Activated T-cell treated with anti-CD3 and anti-CD28 coated beads, Interleukin-2, amount 50 U/mL, for 72 hours (primary cell): ENCODE data around the gene KCNK15. TPM values are rescaled to one million over a fixed set of nuclear protein-coding genes. Genes with fewer than 3 reads are reported as not detected.
A peak's percentile ranks its signal among the peaks of the same experiment; 100 is the strongest.
"Not testable (repeated sequence)": the region's sequence is repeated elsewhere in the genome, so short reads cannot be mapped to it uniquely, and the experiment has no call there.

Experiments used
- ATAC-seq, 2 donors: fragments of 150-1000 bp; cut with Tn5 transposase; replicated peaks in 1 of 2; 2 replicates each; pipeline ENCODE4 v1.10.0; 2021; ENCODE audit warnings: moderate library complexity in 2 of 2, mild to moderate bottlenecking in 1 of 2
- DNase-seq, 2 donors: peaks; one replicate each; pipeline ENCODE4 v3.0.0; 2021 to 2022; ENCODE audit warnings: mixed read lengths in 1 of 2
- H3K27ac Mint-ChIP-seq: one replicate; pipeline ENCODE4 v1.8.0; 2022; ENCODE audit warnings: mild to moderate bottlenecking, moderate library complexity, mixed read lengths
- H3K27me3 Mint-ChIP-seq: one replicate; pipeline ENCODE4 v1.8.0; 2022; ENCODE audit warnings: low read depth, mixed read lengths
- H3K36me3 Mint-ChIP-seq, 2 donors: one replicate each; pipeline ENCODE4 v1.8.0; 2022; ENCODE audit warnings: mixed read lengths in 2 of 2, mild to moderate bottlenecking in 1 of 2; ENCODE audit not compliant: insufficient read depth in 2 of 2
- H3K4me1 Mint-ChIP-seq: one replicate; pipeline ENCODE4 v1.8.0; 2022; ENCODE audit warnings: low read depth, mixed read lengths
- H3K4me3 Mint-ChIP-seq, 2 donors: one replicate each; pipeline ENCODE4 v1.8.0; 2022; ENCODE audit warnings: mild to moderate bottlenecking in 2 of 2, mixed read lengths in 2 of 2, moderate library complexity in 2 of 2
- H3K9me3 Mint-ChIP-seq, 2 donors: one replicate each; pipeline ENCODE4 v1.8.0; 2022; ENCODE audit warnings: mixed read lengths in 2 of 2
- total RNA-seq, 2 donors: library from RNA; stranded (reverse); gene quantifications; one replicate each; pipeline ENCODE4 v1.2.3, GENCODE V29; 2022

The KCNK15 gene
- total RNA-seq, result under 1 TPM; 0.48 to 0.63 TPM

GRCh38 chr20:44745598-44746366 lies at the start of gene KCNK15:
Gene KCNK15, plus strand, starts transcription at chr20:44745865. Its CDS starts 46 bp downstream, at chr20:44745911.
- DNase-seq, result peak; percentile 49 to 62
- Mint-ChIP-seq H3K4me3 (peak within 1 kb of the TSS; percentile 69 to 72), H3K36me3 (peaks cover 0 to 1% of the 10 kb centered on the region in 2 donors), H3K4me1 (peaks cover 15% of the 10 kb centered on the region), H3K27me3 (peaks cover 53% of the 10 kb centered on the region), H3K27ac (no peak within 1 kb of the TSS), H3K9me3 (no peaks in the 10 kb centered on the region)
- peak; percentile 74 to 78 for ATAC-seq

GRCh38 chr20:44696315-44696714 lies 49.4 kb upstream of the KCNK15 start:
- ATAC-seq (no peak), DNase-seq (no peak)
- no peaks in the 10 kb centered on the region for H3K9me3 Mint-ChIP-seq
- no peak overlapping the region for H3K27ac Mint-ChIP-seq
- no peaks in the 10 kb centered on the region for H3K27me3 Mint-ChIP-seq
- H3K36me3 Mint-ChIP-seq, result no peaks in the 10 kb centered on the region
- no peak overlapping the region for H3K4me3 Mint-ChIP-seq
- peaks cover 5% of the 10 kb centered on the region for H3K4me1 Mint-ChIP-seq

GRCh38 chr20:44697041-44697440 lies 48.6 kb upstream of the KCNK15 start:
- H3K4me3 Mint-ChIP-seq, H3K4me1 Mint-ChIP-seq, ATAC-seq, H3K36me3 Mint-ChIP-seq, H3K9me3 Mint-ChIP-seq, H3K27me3 Mint-ChIP-seq, DNase-seq, H3K27ac Mint-ChIP-seq: not testable (repeated sequence)

- Mint-ChIP-seq H3K4me1 (no peaks in the 10 kb centered on the region), H3K4me3 (no peak overlapping the region), H3K27ac (no peak overlapping the region), H3K9me3 (no peaks in the 10 kb centered on the region), H3K27me3 (no peaks in the 10 kb centered on the region), H3K36me3 (no peaks in the 10 kb centered on the region)
- DNase-seq (no peak), ATAC-seq (no peak)
These were observed 47.3 kb upstream of the KCNK15 start for GRCh38 chr20:44698351-44698750.

GRCh38 chr20:44700306-44700705 lies 45.4 kb upstream of the KCNK15 start:
- Mint-ChIP-seq H3K27ac (no peak overlapping the region), H3K4me3 (no peak overlapping the region), H3K27me3 (no peaks in the 10 kb centered on the region), H3K36me3 (no peaks in the 10 kb centered on the region), H3K9me3 (no peaks in the 10 kb centered on the region), H3K4me1 (no peaks in the 10 kb centered on the region)
- ATAC-seq (no peak), DNase-seq (no peak)

GRCh38 chr20:44701118-44701857 lies 44.4 kb upstream of the KCNK15 start:
- Mint-ChIP-seq H3K4me1 (no peaks in the 10 kb centered on the region), H3K4me3 (no peak overlapping the region), H3K36me3 (no peaks in the 10 kb centered on the region), H3K9me3 (no peaks in the 10 kb centered on the region), H3K27ac (no peak overlapping the region), H3K27me3 (no peaks in the 10 kb centered on the region)
- no peak for DNase-seq
- ATAC-seq, result no peak

- H3K4me3 Mint-ChIP-seq, result no peak overlapping the region
- DNase-seq (no peak), ATAC-seq (no peak)
- no peaks in the 10 kb centered on the region for H3K4me1 Mint-ChIP-seq
- H3K27me3 Mint-ChIP-seq, result no peaks in the 10 kb centered on the region
- H3K27ac Mint-ChIP-seq, result no peak overlapping the region
- H3K36me3 Mint-ChIP-seq, result no peaks in the 10 kb centered on the region
- no peaks in the 10 kb centered on the region for H3K9me3 Mint-ChIP-seq
These were observed 43.8 kb upstream of the KCNK15 start for GRCh38 chr20:44701858-44702256.

GRCh38 chr20:44702776-44703175 lies 42.9 kb upstream of the KCNK15 start:
- Mint-ChIP-seq H3K27me3 (no peaks in the 10 kb centered on the region), H3K27ac (no peak overlapping the region), H3K4me3 (no peak overlapping the region), H3K36me3 (no peaks in the 10 kb centered on the region), H3K9me3 (no peaks in the 10 kb centered on the region), H3K4me1 (no peaks in the 10 kb centered on the region)
- DNase-seq (no peak), ATAC-seq (no peak)

- Mint-ChIP-seq H3K4me1 (no peaks in the 10 kb centered on the region), H3K27me3 (no peaks in the 10 kb centered on the region), H3K27ac (no peak overlapping the region), H3K36me3 (no peaks in the 10 kb centered on the region), H3K9me3 (no peaks in the 10 kb centered on the region), H3K4me3 (no peak overlapping the region)
- DNase-seq (no peak), ATAC-seq (no peak)
These were observed 42.3 kb upstream of the KCNK15 start for GRCh38 chr20:44703183-44703925.

GRCh38 chr20:44703956-44704488 lies 41.6 kb upstream of the KCNK15 start:
- no peaks in the 10 kb centered on the region for H3K4me1 Mint-ChIP-seq
- DNase-seq (no peak), ATAC-seq (no peak)
- no peaks in the 10 kb centered on the region for H3K27me3 Mint-ChIP-seq
- no peaks in the 10 kb centered on the region for H3K9me3 Mint-ChIP-seq
- no peaks in the 10 kb centered on the region for H3K36me3 Mint-ChIP-seq
- H3K27ac Mint-ChIP-seq, result no peak overlapping the region
- H3K4me3 Mint-ChIP-seq, result no peak overlapping the region

GRCh38 chr20:44704551-44704971 lies 41.1 kb upstream of the KCNK15 start:
- no peak for ATAC-seq
- no peak for DNase-seq
- H3K27me3 Mint-ChIP-seq, result no peaks in the 10 kb centered on the region
- no peak overlapping the region for H3K4me3 Mint-ChIP-seq
- H3K36me3 Mint-ChIP-seq, result no peaks in the 10 kb centered on the region
- no peak overlapping the region for H3K27ac Mint-ChIP-seq
- no peaks in the 10 kb centered on the region for H3K4me1 Mint-ChIP-seq
- H3K9me3 Mint-ChIP-seq, result no peaks in the 10 kb centered on the region

- Mint-ChIP-seq H3K4me3 (no peak overlapping the region), H3K27me3 (no peaks in the 10 kb centered on the region), H3K4me1 (no peaks in the 10 kb centered on the region), H3K27ac (no peak overlapping the region), H3K9me3 (no peaks in the 10 kb centered on the region), H3K36me3 (no peaks in the 10 kb centered on the region)
- DNase-seq (no peak), ATAC-seq (no peak)
These were observed 40.1 kb upstream of the KCNK15 start for GRCh38 chr20:44705364-44706094.
